Testis (tissue), 3 donors: Measurements from ENCODE around the gene MTERF2. TPM values are rescaled to one million over a fixed set of nuclear protein-coding genes. Genes with fewer than 3 reads are reported as not detected.

ENCODE experiments used
- DNase-seq: peaks from one replicate; pipeline ENCODE4 v3.0.0-alpha.2; 2019
- H3K27ac ChIP-seq, 2 donors: fragments of 200-600 bp; sonication (generic); one replicate each; pipeline ENCODE4 v1.5.1; 2019
- H3K27me3 ChIP-seq: fragments of 200-600 bp; sonication (generic); one replicate; pipeline ENCODE4 v1.5.1; 2019
- H3K36me3 ChIP-seq: fragments of 200-600 bp; sonication (generic); one replicate; pipeline ENCODE4 v1.5.1; 2017; ENCODE audit warnings: low read depth; ENCODE audit errors: missing control alignments
- H3K4me1 ChIP-seq: fragments of 200-600 bp; sonication (generic); one replicate; pipeline ENCODE4 v1.5.1; 2019
- H3K4me3 ChIP-seq, 2 donors: fragments of 200-600 bp; sonication (generic); one replicate each; pipeline ENCODE4 v1.5.1; 2017 to 2019
- H3K9me3 ChIP-seq: fragments of 200-600 bp; sonication (generic); one replicate; pipeline ENCODE4 v1.5.1; 2017
- CTCF ChIP-seq, 3 experiments: fragments of 450-650 bp in 2 of 3; fragments of 200-600 bp in 1 of 3; sonication (generic) in 1 of 3; IDR thresholded peaks; one replicate each; pipeline ENCODE4 v1.5.1; 2016 to 2019; ENCODE audit warnings: antibody characterized with exemption in 3 of 3, mild to moderate bottlenecking in 2 of 3, moderate library complexity in 1 of 3
- POLR2A ChIP-seq: fragments of 450-650 bp; IDR thresholded peaks from one replicate; pipeline ENCODE4 v1.6.1; 2017; ENCODE audit warnings: antibody characterized with exemption, mild to moderate bottlenecking, moderate library complexity
- WGBS, 2 donors: methylation state at CpG; one replicate each; pipeline ENCODE4 v1.1.5; 2018; 5-methylcytosine and 5-hydroxymethylcytosine counted together
- intact Hi-C: fragments of 100-400 bp; cut with DNase I; formaldehyde crosslinking; loops from one replicate; pipeline ENCODE4 v1.15.1; 2023; ENCODE audit warnings: low total_unique reads
- polyA plus RNA-seq: library from polyadenylated mRNA; stranded (reverse); fragments of 350-450 nt; fragmentation: Illumina TruSeq; extraction: RNeasy Lipid Tissue Mini Kit (QIAGEN cat#74804); gene quantifications from one replicate; pipeline ENCODE4 v1.2.3, GENCODE V29; 2014; ENCODE audit warnings: low read depth, low replicate concordance; ENCODE audit not compliant: insufficient read depth
- total RNA-seq, 2 donors: library from RNA; depleted of rRNA; stranded (reverse); fragments of >200 nt; gene quantifications; one replicate each; pipeline ENCODE4 v1.2.3, GENCODE V29; 2016

The MTERF2 gene
- total and polyA plus RNA-seq, 3 donors from 2014 or later = 19.5 to 25.2 (median 22.7) TPM

DNA sequence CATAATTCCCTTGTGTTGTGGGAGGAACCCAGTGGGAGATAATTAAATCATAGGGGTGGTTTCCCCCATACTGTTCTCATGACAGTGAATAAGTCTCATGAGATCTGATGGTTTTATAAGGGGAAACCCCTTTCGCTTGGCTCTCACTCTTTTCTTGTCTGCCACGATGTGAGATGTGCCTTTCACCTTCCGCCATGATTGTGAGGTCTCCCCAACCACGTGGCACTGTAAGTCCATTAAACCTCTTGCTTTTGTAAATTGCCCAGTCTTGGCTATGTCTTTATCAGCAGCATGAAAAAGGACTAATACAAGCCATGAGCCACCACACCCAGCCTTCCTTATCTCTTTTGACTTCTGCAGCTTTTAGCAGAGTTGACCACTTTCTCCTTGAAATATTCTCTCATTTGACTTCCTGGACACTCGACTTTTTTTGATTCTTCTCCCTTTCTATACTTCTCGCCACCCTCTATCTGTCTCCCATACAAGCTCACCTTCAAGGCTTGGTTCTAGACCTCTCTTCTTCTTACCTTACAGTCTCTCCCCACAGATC, 2.3 kb downstream of the MTERF2 start:
- Histone ChIP-seq H3K27ac (no peak overlapping the region), H3K4me3 (no peak overlapping the region), H3K4me1 (peaks cover 11% of the 10 kb centered on the region), H3K9me3 (no peaks in the 10 kb centered on the region), H3K36me3 (no peaks in the 10 kb centered on the region), H3K27me3 (no peaks in the 10 kb centered on the region)
- WGBS, 2 donors = 93 to 95% methylated on average over 6 of the region's 6 CpGs
- intact Hi-C loops = loop anchor here (10.0 kb wide), 1 partner anchor 110 kb away; the partner anchor contains the start of gene CRY1
- TF ChIP-seq CTCF (IDR thresholded peaks at IDR 0.05) (no peak), POLR2A (no peak)
- DNase-seq = no peak

DNA sequence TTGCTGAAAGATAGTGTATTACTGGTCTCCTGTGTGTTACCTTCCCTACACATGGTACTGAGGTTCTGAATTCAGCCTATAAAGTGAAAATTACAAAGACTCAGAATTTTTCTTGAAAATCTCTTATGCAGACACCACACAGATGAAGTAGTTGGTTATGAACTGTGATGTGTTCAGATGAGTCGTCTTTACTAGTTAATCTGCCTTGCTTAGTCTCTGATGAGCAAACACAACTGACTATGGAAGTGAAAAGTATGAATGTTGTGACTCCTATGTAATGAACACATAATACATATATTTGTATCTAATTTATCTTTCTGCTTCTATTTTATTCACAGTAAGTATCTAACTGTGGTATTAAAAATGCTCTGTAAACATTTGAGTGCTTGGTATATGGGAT, 4.7 kb downstream of the MTERF2 start:
- Histone ChIP-seq H3K27ac (no peak overlapping the region), H3K9me3 (no peaks in the 10 kb centered on the region), H3K36me3 (no peaks in the 10 kb centered on the region), H3K27me3 (no peaks in the 10 kb centered on the region), H3K4me1 (peaks cover 26% of the 10 kb centered on the region), H3K4me3 (no peak overlapping the region)
- no peak for DNase-seq
- TF ChIP-seq POLR2A = no peak
- WGBS, 2 donors = 80 to 91% methylated on average over 1 of the region's 1 CpG
- intact Hi-C loops = loop anchor here (10.0 kb wide), 1 partner anchor 113 kb away; the partner anchor contains the start of gene CRY1

- Histone ChIP-seq H3K9me3 (no peaks in the 10 kb centered on the region), H3K4me3 (no peak overlapping the region), H3K4me1 (peaks cover 27% of the 10 kb centered on the region), H3K27ac (no peak overlapping the region), H3K27me3 (no peaks in the 10 kb centered on the region), H3K36me3 (no peaks in the 10 kb centered on the region)
- 68 to 98% methylated on average over 3 of the region's 3 CpGs for WGBS, 2 donors
- TF ChIP-seq POLR2A (no peak), CTCF (IDR thresholded peaks at IDR 0.05) (no peak)
- intact Hi-C loops = loop anchor here (10.0 kb wide), 1 partner anchor 113 kb away; the partner anchor contains the start of gene CRY1
- no peak for DNase-seq
Measured at GRCh38 chr12:106981788-106982187, 5.2 kb downstream of the MTERF2 start.

GRCh38 chr12:106980944-106981343, 6.0 kb downstream of the MTERF2 start:
- intact Hi-C loops = loop anchor here (10.0 kb wide), 1 partner anchor 114 kb away; the partner anchor contains the start of gene CRY1
- Histone ChIP-seq H3K4me3 (no peak overlapping the region), H3K9me3 (no peaks in the 10 kb centered on the region), H3K36me3 (no peaks in the 10 kb centered on the region), H3K4me1 (peaks cover 32% of the 10 kb centered on the region), H3K27me3 (no peaks in the 10 kb centered on the region), H3K27ac (no peak overlapping the region)
- TF ChIP-seq POLR2A (no peak), CTCF (IDR thresholded peaks at IDR 0.05) (no peak)
- 87 to 88% methylated on average over 7 of the region's 7 CpGs for WGBS, 2 donors
- no peak for DNase-seq

DNA sequence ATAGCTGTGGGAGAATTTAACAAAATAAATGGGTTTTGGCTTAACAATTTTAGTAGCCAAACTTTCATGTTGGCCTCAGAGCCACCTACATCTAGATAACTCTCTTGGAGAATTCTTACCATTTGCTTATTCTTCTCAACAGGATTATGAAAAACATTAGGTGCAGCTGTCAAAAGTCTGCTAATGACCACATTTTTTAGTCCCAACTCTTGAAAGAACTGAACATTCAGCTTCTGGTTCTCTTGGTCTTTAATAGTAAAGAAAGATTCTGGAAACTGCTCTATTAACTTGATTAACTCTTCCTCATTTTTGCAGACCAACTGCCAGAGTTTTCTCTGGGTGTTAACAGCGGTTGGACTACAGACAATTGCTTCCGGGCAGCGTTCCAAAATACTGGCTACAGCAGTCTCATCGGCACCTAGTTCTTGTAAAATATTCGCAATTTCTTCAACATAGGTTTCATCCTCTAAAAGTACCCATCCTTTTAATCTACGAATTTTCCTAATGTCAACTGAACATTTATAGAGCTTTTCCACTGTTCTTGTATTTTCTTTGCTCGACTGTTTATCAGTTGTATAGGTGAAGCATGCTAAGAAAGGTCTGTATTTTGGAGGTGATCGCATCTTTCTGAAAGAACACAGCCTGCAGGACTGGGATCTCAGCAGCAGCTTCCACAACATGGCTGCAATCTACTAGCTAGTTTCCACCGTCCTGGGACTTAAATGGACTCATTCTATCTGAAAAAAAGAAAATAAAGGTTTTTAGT, 8.7 kb downstream of the MTERF2 start:
- peak overlapping the region in 1 of 2 donors; percentile 40 for H3K27ac ChIP-seq
- TF ChIP-seq POLR2A (no peak), CTCF (IDR thresholded peaks at IDR 0.05) (no peak)
- H3K9me3 ChIP-seq = no peaks in the 10 kb centered on the region
- peak; percentile 81 for DNase-seq
- H3K27me3 ChIP-seq = no peaks in the 10 kb centered on the region
- intact Hi-C loops = no loop called here
- H3K4me3 ChIP-seq = no peak overlapping the region
- peaks cover 26% of the 10 kb centered on the region for H3K4me1 ChIP-seq
- WGBS, 2 donors = 32 to 43% methylated on average over 9 of the region's 9 CpGs
- H3K36me3 ChIP-seq = no peaks in the 10 kb centered on the region
